T-helper 17 cell (primary cell): Measurements from ENCODE around the gene TOP1. TPM values are rescaled to one million over a fixed set of nuclear protein-coding genes. Genes with fewer than 3 reads are reported as not detected.

ENCODE experiments used
- ATAC-seq: fragments of 150-1000 bp; cut with Tn5 transposase; 2 replicates; pipeline ENCODE4 v1.10.0; 2021; ENCODE audit warnings: mild to moderate bottlenecking, moderate library complexity
- DNase-seq, 3 donors: peaks; one replicate each; pipeline versions ENCODE4 v3.0.0 to v3.0.0-alpha.2; 2020 to 2021
- H3K9me3 ChIP-seq: one replicate; pipeline ENCODE4 v1.7.0; 2013; ENCODE audit warnings: low read length, mild to moderate bottlenecking; ENCODE audit not compliant: control insufficient read depth, poor library complexity, severe bottlenecking
- H3K27ac Mint-ChIP-seq: one replicate; pipeline ENCODE4 v1.8.0; 2022; ENCODE audit warnings: mild to moderate bottlenecking, moderate library complexity, mixed read lengths
- H3K27me3 Mint-ChIP-seq: one replicate; pipeline ENCODE4 v1.8.0; 2022; ENCODE audit warnings: mixed read lengths
- H3K36me3 Mint-ChIP-seq: one replicate; pipeline ENCODE4 v1.8.0; 2022; ENCODE audit warnings: low read depth, mixed read lengths
- H3K4me1 Mint-ChIP-seq: one replicate; pipeline ENCODE4 v1.8.0; 2022; ENCODE audit warnings: mild to moderate bottlenecking, mixed read lengths
- H3K4me3 Mint-ChIP-seq: one replicate; pipeline ENCODE4 v1.8.0; 2022; ENCODE audit warnings: mild to moderate bottlenecking, moderate library complexity, mixed read lengths
- total RNA-seq, 4 donors: library from RNA in 2 of 4; stranded (reverse) in 2 of 4; gene quantifications; one replicate each; pipeline ENCODE4 v1.2.3 and lab custom pipeline; 2022 to 2026

TOP1 gene
- total RNA-seq, 2 donors from 2014 or later = 37.4 to 44.4 TPM

DNA sequence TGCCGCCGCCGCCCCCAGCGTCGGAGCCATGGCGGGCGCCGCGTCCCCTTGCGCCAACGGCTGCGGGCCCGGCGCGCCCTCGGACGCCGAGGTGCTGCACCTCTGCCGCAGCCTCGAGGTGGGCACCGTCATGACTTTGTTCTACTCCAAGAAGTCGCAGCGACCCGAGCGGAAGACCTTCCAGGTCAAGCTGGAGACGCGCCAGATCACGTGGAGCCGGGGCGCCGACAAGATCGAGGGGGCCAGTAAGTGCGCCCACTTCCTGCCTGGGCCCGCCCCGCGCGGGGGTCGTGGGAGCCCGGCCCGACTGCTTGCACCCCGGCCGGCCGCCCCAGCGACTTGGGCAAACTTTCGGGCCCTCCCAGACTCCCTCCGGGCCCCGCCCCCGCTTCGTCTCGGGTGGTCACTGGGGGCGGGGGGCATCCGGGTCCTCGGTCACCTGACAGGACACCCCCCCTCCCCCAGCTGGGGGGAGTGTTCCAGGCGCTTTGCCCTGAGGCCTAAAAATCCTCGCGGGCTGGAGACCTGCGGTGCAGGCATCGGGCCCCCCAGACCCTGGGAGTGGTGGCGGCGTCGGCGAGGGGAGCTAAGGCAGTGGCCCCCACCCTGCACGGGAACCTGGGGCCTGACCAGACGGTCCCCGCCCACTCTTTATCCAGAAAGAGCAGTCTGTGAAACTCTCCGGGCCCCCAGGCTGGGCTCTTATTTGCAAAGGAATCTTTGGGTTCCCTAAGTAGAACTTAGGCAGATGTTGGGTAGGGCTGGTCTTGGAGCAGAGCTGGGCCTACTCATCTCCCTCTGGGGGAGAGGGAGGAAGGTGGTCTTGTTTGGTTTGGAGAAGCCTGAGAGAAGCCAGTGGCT lies 109.2 kb downstream of the TOP1 start:
- no peaks in the 10 kb centered on the region for H3K9me3 ChIP-seq
- Mint-ChIP-seq H3K36me3 (peaks cover 10% of the 10 kb centered on the region), H3K27me3 (no peaks in the 10 kb centered on the region), H3K4me3 (peak overlapping the region; percentile 98), H3K4me1 (peaks cover 67% of the 10 kb centered on the region), H3K27ac (peak overlapping the region; percentile 96)
- ATAC-seq = no peak
- peak; percentile 29 to 67 (median 66) for DNase-seq

DNA sequence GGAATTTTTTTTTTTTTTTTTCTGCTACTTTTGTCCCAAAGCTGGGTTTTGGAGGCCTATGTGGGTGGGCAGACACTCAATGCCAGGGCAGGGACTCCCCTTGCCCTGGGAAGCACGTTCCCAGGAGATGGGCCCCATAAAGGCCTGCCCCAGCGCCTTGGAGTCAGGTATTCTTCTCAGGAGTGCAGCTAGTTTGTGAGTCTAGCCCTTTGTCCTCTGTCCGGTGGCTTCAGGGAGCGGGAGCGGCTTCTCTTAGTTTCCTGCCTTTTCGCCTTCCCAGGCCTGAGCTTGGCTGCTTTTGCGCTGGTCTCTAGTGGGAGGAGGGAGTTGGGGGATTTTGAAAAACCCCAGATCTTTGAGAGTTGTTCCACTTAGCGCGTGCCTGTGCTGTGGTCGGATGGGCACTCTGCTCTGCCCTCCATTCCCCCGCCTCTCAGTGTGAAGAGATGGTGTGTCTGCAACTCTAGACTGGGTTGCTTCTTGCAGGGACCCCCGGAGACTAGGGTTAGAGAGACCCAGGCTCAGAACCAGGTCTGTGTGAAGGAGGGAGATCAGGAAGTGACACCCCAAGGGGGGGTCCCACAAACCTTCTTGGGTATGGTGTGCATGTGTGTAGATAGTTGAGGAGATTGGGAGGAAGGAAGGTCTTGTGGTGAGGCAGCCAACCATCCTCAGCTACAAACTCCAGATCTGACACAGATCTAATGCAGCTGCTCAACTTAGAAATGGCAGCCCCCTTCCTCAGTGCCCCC lies 110.0 kb downstream of the TOP1 start:
- Mint-ChIP-seq H3K4me3 (peak overlapping the region; percentile 98), H3K27ac (peak overlapping the region; percentile 96), H3K36me3 (peaks cover 10% of the 10 kb centered on the region), H3K27me3 (no peaks in the 10 kb centered on the region), H3K4me1 (peaks cover 70% of the 10 kb centered on the region)
- ATAC-seq = peak; percentile 38
- DNase-seq = peak in 2 of 3 donors; percentile 26 to 32
- no peaks in the 10 kb centered on the region for H3K9me3 ChIP-seq

DNA sequence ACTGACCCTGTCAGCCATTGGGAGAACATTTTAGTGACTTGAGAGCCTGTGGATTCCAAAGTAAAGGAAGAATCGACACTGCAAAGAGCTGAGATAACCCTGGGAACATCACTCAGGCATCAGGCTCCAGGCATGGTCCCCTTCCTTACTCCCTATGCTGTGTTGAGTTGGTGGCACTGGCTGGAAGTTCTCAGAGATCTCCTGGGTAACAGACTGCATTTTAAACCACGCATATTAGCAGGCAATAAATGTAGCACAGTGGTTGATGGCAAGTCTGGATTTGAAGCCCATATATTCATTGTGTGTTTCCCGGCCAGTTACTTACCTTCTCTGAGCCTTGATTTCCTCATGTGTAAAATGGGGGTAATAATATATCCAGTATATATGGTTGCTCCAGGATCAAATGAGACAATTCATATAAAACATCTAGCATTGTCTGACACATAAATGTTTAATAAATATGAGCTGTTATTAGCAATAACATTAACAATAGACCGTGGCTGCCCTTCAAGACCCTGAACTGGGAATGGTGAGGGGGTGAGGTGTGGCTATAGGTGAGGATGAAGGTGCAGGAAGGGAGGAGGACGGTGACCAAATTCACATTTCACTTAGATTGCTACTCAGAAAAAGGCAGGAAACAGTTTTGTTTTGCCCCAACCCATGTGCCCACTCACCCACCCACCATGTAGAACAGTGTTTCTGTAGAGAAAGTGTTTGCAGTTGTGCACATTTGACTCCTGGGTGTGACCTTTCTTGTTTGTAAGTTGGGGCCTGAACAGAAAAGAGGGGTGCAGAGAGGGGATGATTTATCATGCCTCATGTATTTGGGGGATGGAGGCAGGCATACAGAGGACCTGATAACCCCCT lies 110.8 kb downstream of the TOP1 start:
- Mint-ChIP-seq H3K36me3 (peaks cover 10% of the 10 kb centered on the region), H3K4me3 (peak overlapping the region; percentile 98), H3K27me3 (no peaks in the 10 kb centered on the region), H3K27ac (peak overlapping the region; percentile 96), H3K4me1 (peaks cover 71% of the 10 kb centered on the region)
- DNase-seq (no peak), ATAC-seq (no peak)
- H3K9me3 ChIP-seq = no peaks in the 10 kb centered on the region

DNA sequence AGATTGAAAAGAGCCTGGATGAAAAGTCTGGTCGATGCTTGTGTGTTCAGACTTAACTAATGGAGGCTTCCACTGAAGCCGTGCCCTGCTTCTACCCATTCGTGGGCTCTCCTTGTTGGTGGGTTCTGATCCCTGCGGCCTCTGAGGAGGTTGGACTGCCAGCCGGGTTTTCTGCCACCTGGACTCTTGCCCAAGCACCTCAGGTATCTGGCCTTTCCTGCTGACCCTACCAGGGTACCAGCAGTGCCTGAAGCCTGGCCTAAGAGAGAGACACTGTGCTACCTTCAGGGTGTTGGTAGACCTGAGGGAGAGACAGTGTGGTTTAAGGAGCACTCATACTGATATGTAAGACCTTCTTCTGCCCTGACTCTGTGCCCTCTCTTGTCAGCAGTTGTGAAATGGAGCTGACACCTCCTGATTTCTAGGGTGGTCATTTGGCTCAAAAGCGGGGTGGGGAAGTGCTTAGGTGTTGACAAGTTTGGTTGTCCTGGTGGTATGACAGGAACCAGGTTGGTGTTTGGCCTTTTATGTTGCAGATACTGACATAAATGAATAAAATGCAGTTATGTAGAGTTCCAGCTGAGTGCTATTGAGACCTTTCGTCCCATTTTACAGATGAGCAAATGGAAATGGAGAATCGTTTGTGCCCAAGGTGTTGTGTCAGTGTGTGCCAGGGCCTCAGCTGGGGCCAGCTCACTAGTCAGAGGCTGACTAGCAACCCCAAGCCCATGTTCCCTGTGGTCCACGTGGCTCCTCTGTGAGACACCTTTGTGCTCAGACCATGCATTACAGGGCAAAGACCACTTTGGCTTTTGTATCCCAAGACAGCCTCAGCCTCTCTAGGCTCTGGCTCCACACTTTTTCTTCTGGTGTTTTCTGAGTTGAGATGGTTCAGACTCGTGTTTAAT lies 111.9 kb downstream of the TOP1 start:
- no peak for DNase-seq
- no peaks in the 10 kb centered on the region for H3K9me3 ChIP-seq
- peak overlapping the region; percentile 98 for H3K4me3 Mint-ChIP-seq
- no peaks in the 10 kb centered on the region for H3K27me3 Mint-ChIP-seq
- peaks cover 10% of the 10 kb centered on the region for H3K36me3 Mint-ChIP-seq
- H3K27ac Mint-ChIP-seq = peak overlapping the region; percentile 96
- no peak for ATAC-seq
- H3K4me1 Mint-ChIP-seq = peaks cover 74% of the 10 kb centered on the region

DNA sequence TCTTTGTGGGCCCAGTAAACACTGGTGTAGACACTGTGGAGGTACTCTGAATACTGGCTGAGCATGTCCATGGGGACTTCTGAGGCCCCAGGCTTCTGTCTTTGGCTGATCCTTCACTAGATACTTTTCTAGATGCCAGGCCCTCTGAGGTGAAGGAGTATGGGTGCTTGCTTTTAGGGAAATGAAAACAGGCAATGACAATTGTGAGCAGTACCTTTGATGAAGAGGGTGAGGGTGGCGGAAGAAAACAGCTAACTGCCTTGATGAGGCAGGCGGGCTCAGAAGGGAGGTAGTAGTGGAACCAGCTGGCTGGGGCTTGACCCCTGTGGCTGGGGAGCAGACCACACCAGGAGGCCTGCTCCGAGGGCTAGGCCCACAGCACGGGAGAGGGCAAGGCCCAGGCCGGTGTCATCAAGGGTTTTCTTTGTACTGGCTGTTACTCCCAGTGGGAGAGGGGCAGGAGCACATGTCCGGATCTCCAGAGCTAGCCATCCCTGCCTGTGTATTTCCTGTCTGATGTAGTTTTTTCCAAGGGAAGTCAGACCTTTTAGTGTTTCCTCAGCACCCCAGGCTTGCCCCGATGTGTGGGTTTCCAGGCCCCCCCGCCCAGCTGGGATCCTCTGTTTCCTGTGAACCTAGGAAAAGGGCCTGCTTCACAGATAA lies 112.7 kb downstream of the TOP1 start:
- H3K27me3 Mint-ChIP-seq = no peaks in the 10 kb centered on the region
- H3K4me3 Mint-ChIP-seq = peak overlapping the region; percentile 98
- H3K4me1 Mint-ChIP-seq = peaks cover 74% of the 10 kb centered on the region
- DNase-seq = no peak
- peaks cover 9% of the 10 kb centered on the region for H3K36me3 Mint-ChIP-seq
- H3K9me3 ChIP-seq = no peaks in the 10 kb centered on the region
- no peak for ATAC-seq
- H3K27ac Mint-ChIP-seq = peak overlapping the region; percentile 96

DNA sequence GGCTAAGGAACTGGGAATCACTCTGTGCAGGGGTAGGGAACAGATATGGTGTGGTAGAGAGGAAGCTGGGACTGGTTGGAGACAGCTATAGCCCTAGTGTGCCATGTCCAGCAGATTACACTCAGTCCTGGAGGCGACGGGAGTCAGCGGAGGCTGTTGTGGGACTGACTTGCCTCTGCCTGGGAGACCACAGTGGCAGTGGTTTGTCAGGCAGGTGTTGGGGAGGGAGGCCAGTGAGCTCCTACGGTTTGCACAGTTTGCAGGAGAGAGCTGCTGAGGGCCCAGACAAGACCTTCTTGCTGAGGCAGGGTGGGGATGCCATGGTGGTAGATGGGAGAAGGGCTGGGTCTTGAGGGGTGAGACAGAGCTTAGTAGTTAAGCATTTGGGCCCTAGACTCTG lies 113.6 kb downstream of the TOP1 start:
- H3K36me3 Mint-ChIP-seq = peaks cover 8% of the 10 kb centered on the region
- H3K27me3 Mint-ChIP-seq = no peaks in the 10 kb centered on the region
- ATAC-seq (no peak), DNase-seq (no peak)
- peak overlapping the region; percentile 98 for H3K4me3 Mint-ChIP-seq
- peak overlapping the region; percentile 96 for H3K27ac Mint-ChIP-seq
- no peaks in the 10 kb centered on the region for H3K9me3 ChIP-seq
- peaks cover 80% of the 10 kb centered on the region for H3K4me1 Mint-ChIP-seq

DNA sequence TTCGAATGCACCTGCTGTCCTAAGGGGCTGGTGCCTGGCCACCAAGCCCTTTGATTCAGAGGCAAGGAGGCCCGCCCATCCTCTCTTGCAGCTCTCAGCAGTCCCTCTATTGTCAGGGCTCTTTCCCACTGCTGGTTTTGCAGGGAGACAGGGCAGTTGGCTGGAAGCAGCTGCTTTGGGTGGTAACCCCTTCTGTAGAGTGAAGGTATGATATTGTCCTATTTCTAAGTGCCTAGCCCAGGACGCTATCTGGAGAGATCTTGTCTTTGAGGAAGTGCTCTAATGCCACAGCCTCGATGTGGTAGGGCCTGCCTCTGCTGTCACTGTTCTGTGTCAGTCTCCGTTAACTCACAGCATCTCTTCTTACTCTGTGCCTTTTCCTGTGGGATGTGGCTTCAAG lies 114.3 kb downstream of the TOP1 start:
- ATAC-seq (peak; percentile 74), DNase-seq (peak in 2 of 3 donors; percentile 30 to 35)
- Mint-ChIP-seq H3K36me3 (peaks cover 8% of the 10 kb centered on the region), H3K4me1 (peaks cover 85% of the 10 kb centered on the region), H3K27ac (peak overlapping the region; percentile 96), H3K27me3 (no peaks in the 10 kb centered on the region), H3K4me3 (peak overlapping the region; percentile 98)
- H3K9me3 ChIP-seq = no peaks in the 10 kb centered on the region

DNA sequence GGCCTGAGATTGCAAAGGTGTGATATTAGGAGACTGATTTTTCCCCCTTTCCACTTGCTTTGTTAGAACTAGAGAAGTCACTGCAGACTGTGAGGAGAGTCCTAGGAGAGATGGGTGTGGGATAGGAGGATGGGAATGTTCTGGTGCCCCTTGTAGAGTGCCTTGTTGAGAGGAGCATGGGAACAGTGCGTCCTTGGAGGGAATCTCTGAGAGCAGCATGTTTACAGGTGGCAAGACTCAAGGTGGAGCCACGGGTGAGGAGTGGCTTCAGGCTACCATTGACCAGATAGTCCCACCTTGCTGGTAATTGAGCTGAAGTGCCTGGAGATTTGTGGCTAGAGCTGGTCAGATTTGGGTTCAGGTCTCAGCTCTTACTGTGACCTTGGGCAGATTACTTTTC lies 114.7 kb downstream of the TOP1 start:
- DNase-seq (no peak), ATAC-seq (no peak)
- Mint-ChIP-seq H3K27me3 (no peaks in the 10 kb centered on the region), H3K27ac (peak overlapping the region; percentile 96), H3K4me3 (peak overlapping the region; percentile 98), H3K4me1 (peaks cover 89% of the 10 kb centered on the region), H3K36me3 (peaks cover 8% of the 10 kb centered on the region)
- H3K9me3 ChIP-seq = no peaks in the 10 kb centered on the region

DNA sequence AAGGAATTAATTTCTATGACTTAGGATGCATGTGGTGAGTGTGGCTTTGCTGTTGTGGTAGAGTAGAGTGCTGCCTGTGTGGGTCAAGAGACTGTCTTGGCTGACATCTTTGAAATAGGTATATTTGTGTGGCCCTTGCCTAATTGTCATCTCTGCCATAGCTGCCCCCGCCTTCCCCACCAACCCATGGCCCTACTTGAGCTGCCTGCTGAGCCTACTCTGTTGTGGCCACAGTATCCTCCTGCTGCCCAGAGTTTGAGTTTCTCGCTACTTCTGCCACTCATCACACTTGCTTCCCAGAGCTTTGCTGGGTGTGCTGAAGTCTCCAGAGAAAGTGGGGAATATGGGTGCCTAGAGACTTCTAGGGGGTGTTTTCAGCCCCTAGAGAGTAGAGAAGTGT lies 116.7 kb downstream of the TOP1 start:
- H3K9me3 ChIP-seq = no peaks in the 10 kb centered on the region
- Mint-ChIP-seq H3K36me3 (peaks cover 5% of the 10 kb centered on the region), H3K27me3 (no peaks in the 10 kb centered on the region), H3K27ac (peak overlapping the region; percentile 96), H3K4me3 (peak overlapping the region; percentile 98), H3K4me1 (peaks cover 87% of the 10 kb centered on the region)
- ATAC-seq = no peak
- no peak for DNase-seq

DNA sequence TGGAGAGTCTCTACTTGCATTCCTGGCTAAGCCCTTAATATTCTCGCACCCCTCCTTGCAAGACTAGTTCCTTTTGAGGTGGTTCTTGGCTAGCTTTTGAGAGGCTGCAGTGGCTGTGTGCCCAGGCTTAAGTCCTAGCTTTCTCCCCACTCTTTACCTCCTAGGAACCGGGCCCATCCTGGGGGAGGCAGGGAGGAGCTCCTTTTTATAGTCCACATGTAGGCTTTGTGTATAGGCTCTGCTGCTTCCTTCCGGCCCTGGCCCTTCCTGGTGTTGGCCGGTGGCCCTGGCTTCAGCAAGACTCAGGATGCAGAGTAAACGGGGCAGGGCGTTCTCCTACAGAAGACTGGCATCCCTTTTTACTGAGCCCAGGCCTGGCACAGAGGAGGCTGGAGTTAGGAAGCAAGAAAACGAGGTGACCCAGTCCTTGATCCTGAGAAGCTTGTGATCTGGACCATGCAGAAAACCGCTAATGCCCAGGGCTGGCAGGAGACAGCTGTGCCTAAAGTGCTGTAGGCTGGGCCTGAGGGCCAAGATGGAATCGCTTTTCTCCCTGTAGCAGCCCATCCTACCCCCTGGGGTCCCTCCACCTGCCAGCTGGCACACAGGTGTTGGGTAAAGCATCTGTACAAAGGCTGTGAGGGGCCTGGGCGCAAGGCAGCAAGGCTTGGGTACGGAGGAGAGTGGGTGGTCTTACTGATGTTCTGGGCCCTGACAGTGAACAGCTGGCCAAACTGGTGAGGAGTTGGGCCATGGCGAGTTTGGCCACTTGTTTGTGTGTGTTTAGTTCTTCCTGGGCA lies 117.4 kb downstream of the TOP1 start:
- no peaks in the 10 kb centered on the region for H3K9me3 ChIP-seq
- H3K4me1 Mint-ChIP-seq = peaks cover 87% of the 10 kb centered on the region
- peak overlapping the region; percentile 98 for H3K4me3 Mint-ChIP-seq
- H3K27ac Mint-ChIP-seq = peak overlapping the region; percentile 96
- H3K36me3 Mint-ChIP-seq = peaks cover 5% of the 10 kb centered on the region
- H3K27me3 Mint-ChIP-seq = no peaks in the 10 kb centered on the region
- ATAC-seq (no peak), DNase-seq (no peak)

DNA sequence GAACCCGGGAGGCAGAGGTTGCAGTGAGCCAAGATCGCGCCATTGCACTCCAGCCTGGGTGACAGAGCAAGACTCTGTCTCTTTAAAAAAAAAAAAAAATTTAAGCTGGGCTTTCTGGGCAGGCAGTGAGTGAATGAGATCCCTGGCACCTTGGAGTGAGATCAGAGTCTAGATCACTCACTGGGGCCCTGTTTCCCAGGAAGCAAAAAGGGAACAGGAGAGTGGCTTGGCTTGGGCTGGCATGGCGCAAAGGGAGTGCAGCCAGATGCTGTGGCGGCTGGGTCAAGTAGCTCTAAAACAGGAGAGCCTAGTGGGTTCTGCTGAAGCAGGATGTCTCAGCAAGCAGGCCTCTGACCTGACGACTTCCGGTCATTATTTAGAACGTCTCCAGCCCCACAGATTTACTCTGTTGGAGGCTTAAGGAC lies 119.2 kb downstream of the TOP1 start:
- no peaks in the 10 kb centered on the region for H3K9me3 ChIP-seq
- ATAC-seq (no peak), DNase-seq (no peak)
- H3K4me3 Mint-ChIP-seq = peak overlapping the region; percentile 41
- H3K4me1 Mint-ChIP-seq = peaks cover 84% of the 10 kb centered on the region
- H3K27me3 Mint-ChIP-seq = no peaks in the 10 kb centered on the region
- H3K27ac Mint-ChIP-seq = peak overlapping the region; percentile 96
- peaks cover 3% of the 10 kb centered on the region for H3K36me3 Mint-ChIP-seq
